Stimulated activated naive B cell treated with anti-CD40 and anti-IgM and Interleukin-4, amounts not matched to agents 10 μg/mL and 1 μg/mL and 100 μg/mL, for 72 hours (primary cell): ENCODE results near the gene CBLL2.

Experiments
- ATAC-seq, 2 donors: fragments of 150-1000 bp; cut with Tn5 transposase; replicated peaks; 2 replicates each; pipeline ENCODE4 v1.10.0; 2021; ENCODE audit warnings: moderate library complexity in 1 of 2
- DNase-seq: peaks from one replicate; pipeline ENCODE4 v3.0.0; 2021
- H3K27ac Mint-ChIP-seq: one replicate; pipeline ENCODE4 v1.8.0; 2022; ENCODE audit warnings: mild to moderate bottlenecking, mixed read lengths
- H3K27me3 Mint-ChIP-seq, 2 donors: one replicate each; pipeline ENCODE4 v1.8.0; 2022; ENCODE audit warnings: mixed read lengths in 2 of 2
- H3K36me3 Mint-ChIP-seq, 2 donors: one replicate each; pipeline ENCODE4 v1.8.0; 2022; ENCODE audit warnings: mixed read lengths in 2 of 2, mild to moderate bottlenecking in 1 of 2
- H3K4me1 Mint-ChIP-seq, 2 donors: one replicate each; pipeline ENCODE4 v1.8.0; 2022; ENCODE audit warnings: mixed read lengths in 2 of 2, mild to moderate bottlenecking in 1 of 2
- H3K4me3 Mint-ChIP-seq, 2 donors: one replicate each; pipeline ENCODE4 v1.8.0; 2022; ENCODE audit warnings: mild to moderate bottlenecking in 2 of 2, mixed read lengths in 2 of 2, moderate library complexity in 1 of 2
- H3K9me3 Mint-ChIP-seq, 2 donors: one replicate each; pipeline ENCODE4 v1.8.0; 2022; ENCODE audit warnings: mixed read lengths in 2 of 2, mild to moderate bottlenecking in 1 of 2

The CBLL2 gene

GRCh38 chrX:22313766-22314165 is 41.1 kb downstream of the CBLL2 start:
- Mint-ChIP-seq H3K9me3 (no peaks in the 10 kb centered on the region), H3K36me3 (no peaks in the 10 kb centered on the region), H3K4me3 (no peak overlapping the region), H3K27me3 (peaks cover 6 to 8% of the 10 kb centered on the region in 2 donors), H3K4me1 (no peaks in the 10 kb centered on the region), H3K27ac (no peak overlapping the region)
- DNase-seq = no peak
- no peak for ATAC-seq

- no peak for DNase-seq
- Mint-ChIP-seq H3K9me3 (no peaks in the 10 kb centered on the region), H3K4me3 (no peak overlapping the region), H3K4me1 (no peaks in the 10 kb centered on the region), H3K27me3 (peaks cover 2 to 4% of the 10 kb centered on the region in 2 donors), H3K27ac (no peak overlapping the region), H3K36me3 (no peaks in the 10 kb centered on the region)
- no peak for ATAC-seq
Observed at GRCh38 chrX:22314211-22314610, 41.5 kb downstream of the CBLL2 start.

DNA sequence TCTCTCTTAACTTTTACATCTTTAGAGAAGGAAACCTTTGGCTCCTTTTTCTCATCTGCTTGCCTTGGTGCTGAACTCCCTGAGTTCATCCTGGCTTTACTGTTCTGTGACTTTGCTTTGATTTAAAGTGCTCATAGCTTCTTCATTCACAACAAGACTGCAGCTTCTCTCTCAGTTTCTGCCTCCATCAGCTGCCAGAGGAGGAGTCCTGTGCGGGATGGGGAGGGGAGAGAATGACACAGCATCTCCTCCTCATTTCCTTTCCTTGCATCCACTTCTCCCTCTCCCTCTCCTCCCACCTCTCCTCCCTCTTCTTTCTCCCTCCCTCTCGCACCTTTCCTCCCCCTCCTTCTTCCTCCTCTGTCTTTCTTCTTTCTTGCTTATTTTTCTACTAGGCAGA is 42.0 kb downstream of the CBLL2 start:
- H3K9me3 Mint-ChIP-seq = no peaks in the 10 kb centered on the region
- H3K27ac Mint-ChIP-seq = no peak overlapping the region

DNA sequence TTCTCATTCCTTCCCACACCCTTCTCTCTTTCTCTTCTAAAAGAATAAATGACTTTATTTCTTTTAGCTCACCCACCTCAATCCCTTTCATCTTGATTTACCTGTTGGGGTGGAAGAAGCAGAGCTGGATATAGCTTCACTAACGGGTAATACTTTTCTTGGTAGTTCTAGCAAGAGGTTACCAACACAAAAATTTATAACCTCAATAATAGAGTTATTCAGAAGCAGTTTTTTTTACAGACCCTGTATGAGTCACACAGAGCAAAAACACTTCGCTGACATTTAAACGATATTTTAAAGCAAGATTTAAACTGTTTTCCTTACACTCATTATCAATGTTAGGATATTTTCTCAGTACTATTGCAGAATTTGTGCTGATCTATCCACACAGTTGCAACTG is 42.4 kb downstream of the CBLL2 start:
- Mint-ChIP-seq H3K27ac (no peak overlapping the region), H3K9me3 (no peaks in the 10 kb centered on the region), H3K27me3 (peaks cover 0 to 4% of the 10 kb centered on the region in 2 donors), H3K4me1 (no peaks in the 10 kb centered on the region), H3K4me3 (no peak overlapping the region), H3K36me3 (no peaks in the 10 kb centered on the region)
- DNase-seq (no peak), ATAC-seq (no peak)

More for the DNA sequence above, 42.0 kb downstream of the CBLL2 start:
- ATAC-seq (no peak), DNase-seq (no peak)
- Mint-ChIP-seq H3K4me3 (no peak overlapping the region), H3K4me1 (no peaks in the 10 kb centered on the region), H3K36me3 (no peaks in the 10 kb centered on the region), H3K27me3 (peaks cover 0 to 4% of the 10 kb centered on the region in 2 donors)

DNA sequence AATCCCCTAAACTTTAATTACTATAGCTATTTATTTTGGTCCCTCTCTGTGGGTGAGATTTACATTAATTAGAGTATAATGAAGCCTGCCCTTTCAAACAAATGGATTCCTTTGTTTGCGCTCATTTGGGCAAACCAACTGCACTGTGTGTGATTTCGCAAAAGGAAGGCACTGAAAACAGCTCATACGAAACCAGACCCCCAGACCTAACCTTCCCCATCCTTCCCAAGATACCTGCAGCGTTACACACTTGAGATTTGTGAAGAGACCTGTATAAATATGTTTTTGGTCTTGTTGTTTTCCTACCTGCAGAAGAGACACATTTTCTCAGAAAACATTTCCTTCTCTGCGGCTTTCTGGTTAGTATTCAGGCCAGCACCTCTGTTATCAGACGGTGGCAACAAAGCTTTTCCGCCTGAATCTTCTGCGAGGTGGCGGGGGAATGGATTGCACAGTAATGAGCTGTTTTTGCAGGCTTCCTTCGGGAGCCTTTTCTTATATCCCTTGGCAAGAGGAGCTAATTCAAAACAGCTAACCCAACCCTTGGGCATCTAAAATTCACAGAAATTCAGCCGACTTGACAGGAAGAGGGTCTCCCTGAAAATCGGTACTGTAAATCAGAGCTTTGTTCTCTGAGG is 47.6 kb downstream of the CBLL2 start:
- Mint-ChIP-seq H3K27ac (no peak overlapping the region), H3K27me3 (peaks cover 14 to 15% of the 10 kb centered on the region in 2 donors), H3K4me3 (no peak overlapping the region), H3K36me3 (no peaks in the 10 kb centered on the region), H3K4me1 (no peaks in the 10 kb centered on the region), H3K9me3 (no peaks in the 10 kb centered on the region)
- DNase-seq (no peak), ATAC-seq (no peak)

GRCh38 chrX:22323541-22323940 is 50.8 kb downstream of the CBLL2 start:
- no peak overlapping the region for H3K27ac Mint-ChIP-seq
- peaks cover 15 to 18% of the 10 kb centered on the region in 2 donors for H3K27me3 Mint-ChIP-seq
- H3K9me3 Mint-ChIP-seq = peaks cover 0 to 3% of the 10 kb centered on the region in 2 donors
- no peak for ATAC-seq
- no peaks in the 10 kb centered on the region for H3K36me3 Mint-ChIP-seq
- no peak overlapping the region for H3K4me3 Mint-ChIP-seq
- H3K4me1 Mint-ChIP-seq = no peaks in the 10 kb centered on the region
- no peak for DNase-seq
